Transverse colon (tissue), 4 donors: ENCODE data around the gene SSR3. TPM values are rescaled to one million over a fixed set of nuclear protein-coding genes. Genes with fewer than 3 reads are reported as not detected.

Experiments
- DNase-seq: peaks from one replicate; pipeline ENCODE4 v3.0.0-alpha.2; 2019
- H3K27ac ChIP-seq, 4 donors: fragments of 200-600 bp; sonication (generic); 2 replicates each; pipeline ENCODE4 v1.5.1; 2016 to 2018; ENCODE audit warnings: inconsistent platforms in 4 of 4
- H3K27me3 ChIP-seq: fragments of 200-600 bp; sonication (generic); 2 replicates; pipeline ENCODE4 v1.5.1; 2017; ENCODE audit warnings: inconsistent platforms
- H3K36me3 ChIP-seq, 4 donors: fragments of 200-600 bp; sonication (generic); 2 replicates each; pipeline ENCODE4 v1.5.1; 2017 to 2019; ENCODE audit warnings: inconsistent platforms in 4 of 4
- H3K4me1 ChIP-seq, 4 donors: fragments of 200-600 bp; sonication (generic); 2 replicates each; pipeline ENCODE4 v1.5.1; 2017 to 2020; ENCODE audit warnings: inconsistent platforms in 4 of 4
- H3K4me3 ChIP-seq, 4 donors: fragments of 200-600 bp; sonication (generic); 1 replicate in 1 of 4; 2 replicates in 3 of 4; pipeline versions ENCODE4 v1.5.1 to v1.6.1; 2017 to 2019; ENCODE audit warnings: inconsistent platforms in 4 of 4
- H3K9me3 ChIP-seq, 2 donors: fragments of 200-600 bp; sonication (generic); 2 replicates each; pipeline ENCODE4 v1.5.1; 2017 to 2019; ENCODE audit warnings: inconsistent platforms in 2 of 2
- EP300 ChIP-seq: sonication (generic); formaldehyde crosslinking; IDR thresholded peaks from one replicate; pipeline ENCODE4 v1.6.1; 2017; ENCODE audit warnings: antibody characterized with exemption, low read depth
- POLR2A ChIP-seq: fragments of 450-650 bp; IDR thresholded peaks from one replicate; pipeline ENCODE4 v1.6.1; 2016; ENCODE audit warnings: antibody characterized with exemption, mild to moderate bottlenecking, moderate library complexity
- POLR2AphosphoS5 ChIP-seq, 3 donors: sonication (generic); formaldehyde crosslinking; IDR thresholded peaks; one replicate each; pipeline ENCODE4 v1.6.1; 2016; ENCODE audit warnings: antibody characterized with exemption in 3 of 3
- WGBS, 2 donors: methylation state at CpG; one replicate each; pipeline ENCODE4 v1.1.5; 2018; ENCODE audit warnings: low coverage in 1 of 2; 5-methylcytosine and 5-hydroxymethylcytosine counted together
- in situ Hi-C, 4 donors: fragments of 200-750 bp; cut with MboI; loops; one replicate each; pipeline versions ENCODE4 v1.15.0 to v1.15.1; 2017; ENCODE audit warnings: low sequenced_read_pairs in 3 of 4, low pct_ligation_motif_present in 1 of 4, low pct_unique_long_range_greater_than_20kb in 1 of 4
- intact Hi-C: fragments of 100-400 bp; cut with DNase I; formaldehyde crosslinking; loops from one replicate; pipeline ENCODE4 v1.15.1; 2023; ENCODE audit warnings: low total_unique reads
- total RNA-seq, 4 donors: library from RNA; depleted of rRNA; stranded (reverse); fragments of >200 nt; gene quantifications; one replicate each; pipeline ENCODE4 v1.1.0, GENCODE V29; 2016
- TF ChIP-seq, protein P1 (sequence below), 5 experiments: fragments of 200-600 bp in 3 of 5; fragments of 450-650 bp in 2 of 5; sonication (generic) in 3 of 5; IDR thresholded peaks; 1 replicate in 2 of 5; 2 replicates in 3 of 5; pipeline ENCODE4 v1.5.1; 2016 to 2017; ENCODE audit warnings: antibody characterized with exemption in 5 of 5, inconsistent platforms in 3 of 5, mild to moderate bottlenecking in 2 of 5, moderate library complexity in 1 of 5

SSR3 gene
- total RNA-seq, 4 donors from 2014 or later: 21.7 to 68.8 (median 50.1) TPM

DNA sequence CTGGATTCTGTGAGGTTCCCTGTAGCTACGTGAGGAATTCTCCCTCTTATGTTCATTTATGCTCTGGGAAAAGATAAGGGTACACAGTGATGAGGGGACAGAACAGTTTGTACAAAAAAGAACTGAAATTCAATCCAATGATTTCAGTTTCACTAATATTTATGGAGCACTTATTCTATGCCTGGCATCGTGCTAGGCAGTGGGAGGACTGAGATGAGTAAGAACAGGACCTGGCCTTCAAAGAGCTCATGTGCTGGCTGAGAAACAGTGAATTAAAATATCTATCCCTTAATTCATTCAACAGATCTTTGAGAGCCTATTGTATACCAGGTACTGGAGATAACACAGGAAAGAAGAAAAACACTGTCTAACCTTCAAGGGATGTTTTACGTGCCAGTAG is 22.2 kb downstream of the SSR3 start:
- no peaks in the 10 kb centered on the region for H3K27me3 ChIP-seq
- H3K36me3 ChIP-seq: no peaks in the 10 kb centered on the region
- H3K4me3 ChIP-seq: no peak overlapping the region
- no peaks in the 10 kb centered on the region for H3K9me3 ChIP-seq
- 49 to 53% methylated on average over 3 of the region's 3 CpGs for WGBS, 2 donors
- TF ChIP-seq POLR2AphosphoS5 (IDR thresholded peaks at IDR 0.05) (peak in 1 of 3 donors; percentile 57), EP300 (no peak)
- peak overlapping the region; percentile 69 to 76 (median 74) for H3K27ac ChIP-seq
- intact Hi-C loops: loop anchor here (5.0 to 10.0 kb wide), 2 partner anchors 145 to 552 kb away; no protein-coding TSS in a partner anchor
- peaks cover 8 to 17% (median 15%) of the 10 kb centered on the region in 4 donors for H3K4me1 ChIP-seq
- in situ Hi-C loops: no loop called here
- no peak for DNase-seq

DNA sequence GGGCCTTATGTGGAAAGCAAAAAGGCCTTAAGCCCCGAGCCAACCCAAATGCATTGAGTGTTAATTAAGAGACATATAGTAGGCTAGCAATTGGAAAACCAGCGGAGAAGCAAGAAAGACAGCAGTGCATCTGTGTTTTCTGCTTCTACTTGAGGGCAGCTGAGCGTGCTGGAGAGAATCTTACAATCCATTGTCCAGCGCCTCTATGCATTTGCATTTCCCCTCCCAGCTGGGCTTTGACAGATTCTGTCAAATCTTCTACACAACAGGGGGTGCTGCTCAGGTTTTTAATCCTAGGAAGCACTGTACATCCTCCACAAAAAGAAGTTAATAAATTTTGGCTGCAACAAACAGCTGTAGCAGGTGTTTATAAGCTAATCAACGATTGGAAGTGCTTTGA is 23.9 kb downstream of the SSR3 start:
- Histone ChIP-seq H3K4me1 (peaks cover 8 to 17% (median 15%) of the 10 kb centered on the region in 4 donors), H3K36me3 (no peaks in the 10 kb centered on the region), H3K4me3 (no peak overlapping the region), H3K27me3 (no peaks in the 10 kb centered on the region), H3K9me3 (no peaks in the 10 kb centered on the region), H3K27ac (no peak overlapping the region)
- no peak for DNase-seq
- WGBS, 2 donors: 90 to 100% methylated on average over 2 to 5 of the region's 5 CpGs
- intact Hi-C loops: loop anchor here (5.0 to 10.0 kb wide), 2 partner anchors 146 to 554 kb away; no protein-coding TSS in a partner anchor
- TF ChIP-seq POLR2A: no peak
- TF ChIP-seq EP300: no peak
- TF ChIP-seq, protein P1, sequence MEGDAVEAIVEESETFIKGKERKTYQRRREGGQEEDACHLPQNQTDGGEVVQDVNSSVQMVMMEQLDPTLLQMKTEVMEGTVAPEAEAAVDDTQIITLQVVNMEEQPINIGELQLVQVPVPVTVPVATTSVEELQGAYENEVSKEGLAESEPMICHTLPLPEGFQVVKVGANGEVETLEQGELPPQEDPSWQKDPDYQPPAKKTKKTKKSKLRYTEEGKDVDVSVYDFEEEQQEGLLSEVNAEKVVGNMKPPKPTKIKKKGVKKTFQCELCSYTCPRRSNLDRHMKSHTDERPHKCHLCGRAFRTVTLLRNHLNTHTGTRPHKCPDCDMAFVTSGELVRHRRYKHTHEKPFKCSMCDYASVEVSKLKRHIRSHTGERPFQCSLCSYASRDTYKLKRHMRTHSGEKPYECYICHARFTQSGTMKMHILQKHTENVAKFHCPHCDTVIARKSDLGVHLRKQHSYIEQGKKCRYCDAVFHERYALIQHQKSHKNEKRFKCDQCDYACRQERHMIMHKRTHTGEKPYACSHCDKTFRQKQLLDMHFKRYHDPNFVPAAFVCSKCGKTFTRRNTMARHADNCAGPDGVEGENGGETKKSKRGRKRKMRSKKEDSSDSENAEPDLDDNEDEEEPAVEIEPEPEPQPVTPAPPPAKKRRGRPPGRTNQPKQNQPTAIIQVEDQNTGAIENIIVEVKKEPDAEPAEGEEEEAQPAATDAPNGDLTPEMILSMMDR (IDR thresholded peaks at IDR 0.05): no peak
- no peak for TF ChIP-seq POLR2AphosphoS5 (IDR thresholded peaks at IDR 0.05)
- in situ Hi-C loops: no loop called here

DNA sequence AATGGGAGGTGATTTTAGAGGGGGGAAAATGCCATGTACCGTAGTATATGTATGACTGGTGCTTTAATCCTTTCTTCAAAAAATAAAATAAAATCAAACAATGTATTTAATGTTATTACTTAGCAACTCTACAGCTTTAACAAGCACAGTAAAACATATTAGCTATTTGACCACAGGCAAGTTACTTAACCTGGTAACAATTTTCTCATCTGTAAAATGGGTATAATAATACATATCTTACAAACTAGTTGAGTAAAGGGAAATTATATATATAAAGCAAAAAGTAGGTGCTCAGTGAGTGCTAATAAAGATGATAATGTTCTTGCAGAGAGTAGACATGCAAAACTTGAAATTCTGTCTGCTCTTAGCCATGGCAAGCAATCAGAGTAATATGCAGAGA is 27.9 kb downstream of the SSR3 start:
- no peaks in the 10 kb centered on the region for H3K36me3 ChIP-seq
- H3K27ac ChIP-seq: no peak overlapping the region
- no peak overlapping the region for H3K4me3 ChIP-seq
- WGBS, 2 donors: 95 to 100% methylated on average over 1 of the region's 1 CpG
- TF ChIP-seq EP300: no peak
- TF ChIP-seq POLR2AphosphoS5 (IDR thresholded peaks at IDR 0.05): no peak
- no peak for TF ChIP-seq POLR2A
- TF ChIP-seq, protein P1 (IDR thresholded peaks at IDR 0.05): no peak
- H3K9me3 ChIP-seq: no peaks in the 10 kb centered on the region
- H3K4me1 ChIP-seq: no peaks in the 10 kb centered on the region
- intact Hi-C loops: no loop called here
- DNase-seq: no peak
- H3K27me3 ChIP-seq: no peaks in the 10 kb centered on the region
- in situ Hi-C loops: no loop called here

DNA sequence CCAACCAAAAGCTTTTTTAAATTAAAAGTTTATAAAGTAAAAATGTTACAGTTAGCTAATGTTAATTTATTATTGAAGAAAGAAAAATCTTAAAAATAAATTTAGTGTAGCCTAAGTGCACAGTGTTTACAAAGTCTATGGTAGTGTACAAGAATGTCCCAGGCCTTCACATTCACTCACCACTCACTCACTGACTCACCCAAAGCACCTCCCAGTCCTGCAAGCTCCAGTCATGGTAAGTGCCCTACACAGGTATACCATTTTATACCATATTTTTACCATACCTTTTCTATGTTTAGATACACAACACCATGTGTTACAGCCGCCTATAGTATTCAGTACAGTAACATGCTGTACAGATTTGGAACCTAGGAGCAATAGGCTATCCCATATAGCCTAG is 29.1 kb downstream of the SSR3 start:
- H3K27me3 ChIP-seq: no peaks in the 10 kb centered on the region
- intact Hi-C loops: no loop called here
- no peaks in the 10 kb centered on the region for H3K36me3 ChIP-seq
- no peak overlapping the region for H3K4me3 ChIP-seq
- TF ChIP-seq POLR2AphosphoS5 (IDR thresholded peaks at IDR 0.05): no peak
- TF ChIP-seq, protein P1 (IDR thresholded peaks at IDR 0.05): no peak
- no peak for TF ChIP-seq POLR2A
- TF ChIP-seq EP300: no peak
- H3K27ac ChIP-seq: no peak overlapping the region
- in situ Hi-C loops: no loop called here
- H3K9me3 ChIP-seq: no peaks in the 10 kb centered on the region
- H3K4me1 ChIP-seq: no peaks in the 10 kb centered on the region
- no peak for DNase-seq
- whole genome bisulfite sequencing, 2 donors: 88% methylated on average over 1 of the region's 1 CpG; no CpG with 5 or more reads in 1 of the 2 donors

DNA sequence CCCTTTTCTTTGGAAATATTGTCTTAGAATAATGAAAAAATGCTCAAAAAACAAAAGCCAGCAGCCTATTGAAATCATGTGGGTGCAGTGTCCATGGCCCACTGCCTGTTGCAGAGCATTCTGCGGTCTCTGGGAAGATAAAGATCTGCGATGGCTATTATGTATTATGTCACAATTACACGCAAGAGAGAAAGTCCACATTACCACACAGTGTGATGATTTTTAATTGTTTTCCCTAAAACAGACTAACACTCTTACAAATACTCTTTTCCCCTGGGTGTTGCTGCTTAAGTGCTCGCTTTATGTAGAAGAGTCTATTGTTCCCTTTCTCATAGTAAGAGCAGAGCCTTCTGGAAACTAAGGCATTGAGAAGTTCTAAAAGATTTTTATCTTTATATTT is 32.2 kb downstream of the SSR3 start:
- in situ Hi-C loops: loop anchor here in 1 of 4 donors (25.0 kb wide), 1 partner anchor 360 kb away; no protein-coding TSS in a partner anchor
- no peak for DNase-seq
- H3K36me3 ChIP-seq: no peaks in the 10 kb centered on the region
- H3K27ac ChIP-seq: no peak overlapping the region
- H3K9me3 ChIP-seq: no peaks in the 10 kb centered on the region
- H3K4me1 ChIP-seq: peaks cover 0 to 3% (median 0%) of the 10 kb centered on the region in 4 donors
- WGBS, 2 donors: 89 to 92% methylated on average over 4 of the region's 4 CpGs
- no peak for TF ChIP-seq POLR2A
- no peak for TF ChIP-seq EP300
- no peak for TF ChIP-seq POLR2AphosphoS5 (IDR thresholded peaks at IDR 0.05)
- TF ChIP-seq, protein P1 (IDR thresholded peaks at IDR 0.05): no peak
- H3K4me3 ChIP-seq: no peak overlapping the region
- intact Hi-C loops: loop anchor here (2.0 kb wide), 1 partner anchor 16 kb away; no protein-coding TSS in a partner anchor
- H3K27me3 ChIP-seq: no peaks in the 10 kb centered on the region
